ENCODE results near the gene MATCAP1. TPM values are rescaled to one million over a fixed set of nuclear protein-coding genes. Genes with fewer than 3 reads are reported as not detected.

Gene MATCAP1
- total RNA-seq, 1 experiment from 2014 or later: 51.2 TPM

DNA sequence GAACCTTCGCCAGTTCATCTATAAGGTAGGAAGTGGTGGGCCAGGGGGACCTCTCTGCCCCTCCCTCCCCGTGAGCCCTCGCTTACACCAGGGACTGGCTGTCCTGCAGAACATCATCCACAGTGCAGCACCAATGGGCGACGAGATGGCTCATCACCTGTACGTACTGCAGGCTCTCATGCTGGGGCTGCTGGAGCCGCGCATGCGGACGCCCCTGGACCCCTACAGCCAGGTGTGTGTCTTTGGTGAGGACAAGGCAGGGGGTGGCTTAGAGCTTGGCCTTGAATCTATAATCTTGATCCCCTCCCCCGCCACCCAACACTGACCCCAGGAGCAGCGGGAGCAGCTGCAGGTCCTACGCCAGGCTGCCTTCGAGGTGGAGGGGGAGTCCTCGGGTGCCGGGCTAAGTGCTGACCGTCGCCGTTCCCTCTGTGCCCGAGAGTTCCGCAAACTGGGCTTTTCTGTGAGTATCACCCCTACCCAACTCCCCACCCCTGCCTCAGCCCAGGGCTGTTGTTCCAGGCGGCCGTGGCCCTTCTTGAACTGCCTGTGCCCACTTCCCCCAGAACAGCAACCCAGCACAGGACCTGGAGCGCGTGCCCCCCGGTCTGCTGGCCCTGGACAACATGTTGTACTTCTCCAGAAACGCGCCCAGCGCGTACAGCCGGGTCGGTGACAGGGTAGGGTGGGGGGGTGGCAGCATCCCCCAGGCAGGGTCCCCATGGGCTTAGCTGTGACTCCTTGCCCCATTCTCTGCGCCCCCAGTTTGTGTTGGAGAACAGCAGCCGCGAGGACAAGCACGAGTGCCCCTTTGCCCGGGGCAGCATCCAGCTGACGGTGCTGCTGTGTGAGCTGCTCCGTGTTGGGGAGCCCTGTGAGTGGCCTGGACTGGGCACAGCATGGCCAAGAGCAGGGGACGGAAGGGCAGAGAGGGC lies 17.9 kb upstream of the MATCAP1 start:
- peaks cover 13 to 15% of the 10 kb centered on the region in 2 experiments for H3K4me1 Mint-ChIP-seq
- Histone ChIP-seq H3K14ac (ENCODE audit: insufficient read depth, low read length) (no peak overlapping the region), H2BK5ac (ENCODE audit: insufficient read length, low read length) (no peak overlapping the region), H3K4ac (ENCODE audit: low read depth, low read length) (no peak overlapping the region), H2BK120ac (ENCODE audit: low read depth, low read length, poor library complexity, severe bottlenecking) (no peak overlapping the region), H3K27me3 (ENCODE audit: insufficient read depth, low read length) (no peaks in the 10 kb centered on the region), H2BK15ac (ENCODE audit: low read depth, low read length) (no peak overlapping the region), H3K27ac (ENCODE audit: insufficient read length, low read depth, low read length) (no peak overlapping the region), H4K20me1 (ENCODE audit: control insufficient read depth, insufficient read depth, insufficient read length) (no peaks in the 10 kb centered on the region), H4K8ac (replicated peaks; ENCODE audit: insufficient read length, low read depth, low read length) (no peak overlapping the region), H2AK5ac (ENCODE audit: insufficient read length, low read length) (no peak overlapping the region), H3T11ph (ENCODE audit: low read length) (no peak overlapping the region), H4K5ac (ENCODE audit: insufficient read length, low read depth, low read length) (no peak overlapping the region), H3K23me2 (ENCODE audit: insufficient read length, low read depth, low read length, poor library complexity, severe bottlenecking) (no peaks in the 10 kb centered on the region), H2BK20ac (ENCODE audit: low read depth, low read length, poor library complexity, severe bottlenecking) (no peak overlapping the region), H4K91ac (ENCODE audit: insufficient read length, low read depth, low read length) (no peak overlapping the region), H2BK12ac (ENCODE audit: insufficient read length, low read depth, low read length) (no peak overlapping the region), H3K56ac (ENCODE audit: insufficient read length, low read depth, low read length) (no peak overlapping the region), H3K9ac (ENCODE audit: extremely low read depth, insufficient read length, low read length) (no peak overlapping the region), H3K4me1 (ENCODE audit: insufficient read depth, low read length) (no peaks in the 10 kb centered on the region), H3K79me2 (ENCODE audit: insufficient read depth, low read length) (no peaks in the 10 kb centered on the region), H3K79me1 (ENCODE audit: insufficient read depth, low read depth, low read length, poor library complexity, severe bottlenecking) (no peaks in the 10 kb centered on the region), H2AFZ (ENCODE audit: low read length) (no peak overlapping the region), H3K4me2 (ENCODE audit: insufficient read depth, insufficient read length, low read length) (no peak overlapping the region), H3K18ac (ENCODE audit: insufficient read length, low read depth, low read length) (no peak overlapping the region), H3K23ac (ENCODE audit: insufficient read length, low read depth, low read length) (no peak overlapping the region), H3K9me3 (ENCODE audit: control insufficient read depth, low read depth, low read length) (no peaks in the 10 kb centered on the region)
- H3K4me3 Mint-ChIP-seq: no peak overlapping the region
- WGBS (ENCODE audit: extremely low coverage, insufficient read length, low lambda C conversion rate): no CpG with 5 or more reads among the region's 40 CpGs
- no peaks in the 10 kb centered on the region for H3K9me3 Mint-ChIP-seq
- 0 out of 2 replicates have a peak, but pooled peaks cover 3% of the 10 kb centered on the region for H3K27me3 Mint-ChIP-seq (ENCODE audit: low read depth)
- TF ChIP-seq, protein P1, sequence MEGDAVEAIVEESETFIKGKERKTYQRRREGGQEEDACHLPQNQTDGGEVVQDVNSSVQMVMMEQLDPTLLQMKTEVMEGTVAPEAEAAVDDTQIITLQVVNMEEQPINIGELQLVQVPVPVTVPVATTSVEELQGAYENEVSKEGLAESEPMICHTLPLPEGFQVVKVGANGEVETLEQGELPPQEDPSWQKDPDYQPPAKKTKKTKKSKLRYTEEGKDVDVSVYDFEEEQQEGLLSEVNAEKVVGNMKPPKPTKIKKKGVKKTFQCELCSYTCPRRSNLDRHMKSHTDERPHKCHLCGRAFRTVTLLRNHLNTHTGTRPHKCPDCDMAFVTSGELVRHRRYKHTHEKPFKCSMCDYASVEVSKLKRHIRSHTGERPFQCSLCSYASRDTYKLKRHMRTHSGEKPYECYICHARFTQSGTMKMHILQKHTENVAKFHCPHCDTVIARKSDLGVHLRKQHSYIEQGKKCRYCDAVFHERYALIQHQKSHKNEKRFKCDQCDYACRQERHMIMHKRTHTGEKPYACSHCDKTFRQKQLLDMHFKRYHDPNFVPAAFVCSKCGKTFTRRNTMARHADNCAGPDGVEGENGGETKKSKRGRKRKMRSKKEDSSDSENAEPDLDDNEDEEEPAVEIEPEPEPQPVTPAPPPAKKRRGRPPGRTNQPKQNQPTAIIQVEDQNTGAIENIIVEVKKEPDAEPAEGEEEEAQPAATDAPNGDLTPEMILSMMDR (conservative IDR thresholded peaks at IDR 0.05): no peak
- no peak for DNase-seq
- peaks cover 8 to 44% (median 19%) of the 10 kb centered on the region in 3 experiments; a peak in 6 of 7 replicates for H3K36me3 Mint-ChIP-seq (ENCODE audit: insufficient read depth in 1 of 3, low read depth in 3 of 3)
- no peak overlapping the region for H3K27ac Mint-ChIP-seq

All from H9 (cell line).